ENCODE data around the gene FNBP1L. TPM values are rescaled to one million over a fixed set of nuclear protein-coding genes. Genes with fewer than 3 reads are reported as not detected.
A peak's percentile ranks its signal among the peaks of the same experiment; 100 is the strongest.

FNBP1L gene
- total and polyA plus RNA-seq, 2 of the 8 experiments (the other 6 are each of a cell fraction or from before 2014, with no cell fraction given) = 48.9 to 95.9 TPM

- Histone ChIP-seq H4K5ac (ENCODE audit: insufficient read length, low read depth, low read length) (peak overlapping the region; percentile 87), H2BK15ac (ENCODE audit: low read length) (no peak overlapping the region), H3K9ac (replicated peaks in 1 of 4; ENCODE audit: extremely low read depth in 1 of 4, low read depth in 3 of 4, low read length in 3 of 4) (peak overlapping the region; percentile 84 to 99 (median 97)), H3K9me3 (ENCODE audit: insufficient read depth in 2 of 2, low read depth in 1 of 2, low read length in 1 of 2) (no peaks in the 10 kb centered on the region), H3K14ac (ENCODE audit: insufficient read length) (peak overlapping the region; percentile 28), H2BK20ac (ENCODE audit: low read length) (no peak overlapping the region), H4K91ac (replicated peaks; ENCODE audit: insufficient read length, low read length) (peak overlapping the region; percentile 63), H2BK5ac (ENCODE audit: low read depth, low read length) (peak overlapping the region; percentile 66), H3K79me2 (ENCODE audit: control insufficient read depth in 1 of 2, insufficient read depth in 2 of 2, low read length in 2 of 2) (peaks cover 35 to 60% of the 10 kb centered on the region in 2 experiments), H3K27me3 (replicated peaks in 1 of 4; ENCODE audit: control insufficient read depth in 3 of 4, extremely low read depth in 1 of 4, insufficient read depth in 3 of 4, low read length in 3 of 4) (no peaks in the 10 kb centered on the region), H3K4me3 (ENCODE audit: extremely low read depth in 1 of 4, insufficient read depth in 2 of 4, low read depth in 3 of 4, low read length in 4 of 4) (peak overlapping the region; percentile 79 to 95 (median 94)), H2BK12ac (ENCODE audit: low read depth, low read length) (peak overlapping the region; percentile 41; the same call in 1 of the 2 replicates), H3K23me2 (ENCODE audit: low read depth, low read length) (0 out of 2 replicates have a peak, but pooled peaks cover 2% of the 10 kb centered on the region), H3K27ac (ENCODE audit: low read depth, low read length) (peak overlapping the region; percentile 95), H3K23ac (ENCODE audit: insufficient read length) (peak overlapping the region; percentile 53), H2AFZ (ENCODE audit: low read length) (no peak overlapping the region), H3K4ac (replicated peaks; ENCODE audit: insufficient read length, low read depth, low read length) (peak overlapping the region; percentile 55), H3K4me2 (ENCODE audit: insufficient read depth in 1 of 2, low read depth in 2 of 2, low read length in 2 of 2) (peak overlapping the region; percentile 63 to 91), H3K36me3 (ENCODE audit: control insufficient read depth in 2 of 4, insufficient read depth in 4 of 4, low read length in 3 of 4) (no peaks in the 10 kb centered on the region), H3K18ac (ENCODE audit: extremely low read depth, low read length) (peak overlapping the region; percentile 71), H2AK5ac (ENCODE audit: low read depth, low read length) (0 out of 2 replicates have a peak overlapping the region, but pooled peaks have one; percentile 3), H2BK120ac (replicated peaks; ENCODE audit: low read depth, low read length) (no peak overlapping the region), H4K8ac (ENCODE audit: extremely low read depth, insufficient read depth, low read length) (peak overlapping the region; percentile 97; the same call in 1 of the 2 replicates), H3K79me1 (ENCODE audit: low read depth, low read length) (no peaks in the 10 kb centered on the region), H4K20me1 (replicated peaks in 1 of 2; ENCODE audit: control insufficient read depth in 1 of 2, insufficient read depth in 2 of 2, low read length in 2 of 2) (peaks cover 12 to 16% of the 10 kb centered on the region in 2 experiments), H3K56ac (replicated peaks; ENCODE audit: insufficient read length, low read depth, low read length) (peak overlapping the region; percentile 92), H3K4me1 (replicated peaks in 1 of 4; ENCODE audit: control insufficient read depth in 3 of 4, insufficient read depth in 4 of 4, low read length in 3 of 4) (peaks cover 0 to 18% (median 0%) of the 10 kb centered on the region in 4 experiments; a peak in 4 of 7 replicates)
- POLR2A ChIA-PET (ENCODE audit: partially characterized antibody) = interaction anchor here (0.8 to 2.4 kb wide), 13 partner anchors 10 to 460 kb away, joined by 3 to 12 read pairs (median 3); partner anchors contain the start of genes BCAR3 and GCLM
- FAIRE-seq (peak; percentile 45), DNase-seq (ENCODE audit: low read depth in 1 of 2, low spot score in 2 of 2) (peak in 1 of 2 experiments; percentile 77)
- 3% methylated on average over 27 of the region's 27 CpGs; no CpG with 5 or more reads in 1 of the 2 experiments for WGBS, 2 experiments (ENCODE audit: extremely low coverage in 1 of 2, insufficient coverage in 1 of 2, insufficient read length in 1 of 2, insufficient replicate concordance in 2 of 2, low coverage in 1 of 2, low lambda C conversion rate in 2 of 2, missing lambda C conversion rate in 1 of 2)
- CTCF ChIA-PET (ENCODE audit: partially characterized antibody) = no interaction called here
- peak in 1 of 2 experiments; percentile 53; a peak in 2 of 4 replicates for TF ChIP-seq SIN3A (conservative IDR thresholded peaks at IDR 0.05 in 1 of 2, IDR thresholded peaks at IDR 0.05 in 1 of 2; ENCODE audit: low read depth in 1 of 2, low read length in 2 of 2)
- TF ChIP-seq GABPA (IDR thresholded peaks at IDR 0.05; ENCODE audit: borderline replicate concordance, insufficient read depth, low read length) = no peak
- no peak for TF ChIP-seq SIX5 (IDR thresholded peaks at IDR 0.05; ENCODE audit: low read depth, low read length)
- TF ChIP-seq USF2 (IDR thresholded peaks at IDR 0.05; ENCODE audit: low read length) = no peak
- TF ChIP-seq CHD2 (IDR thresholded peaks at IDR 0.05; ENCODE audit: low read length) = 0 out of 2 replicates have a peak, but pooled peaks have one; percentile 29
- TF ChIP-seq CTBP2 (IDR thresholded peaks at IDR 0.05; ENCODE audit: borderline replicate concordance, insufficient read depth, insufficient read length, low read length) = no peak
Observed at GRCh38 chr1:93448983-93449804, 1.3 kb downstream of the FNBP1L start.

All from H1 (cell line).